H1 (cell line): Measurements from ENCODE around the gene SAG. TPM values are rescaled to one million over a fixed set of nuclear protein-coding genes. Genes with fewer than 3 reads are reported as not detected.

Experiments used
- KDM5A ChIP-seq: fragments of 200-600 bp; IDR thresholded peaks from 2 replicates; pipeline ENCODE4 v1.7.1; 2012; ENCODE audit warnings: mild to moderate bottlenecking, low read length, inconsistent platforms, mixed read lengths
- polyA plus RNA-seq, 7 experiments: library from polyadenylated mRNA; depleted of rRNA in 3 of 7; stranded (reverse) in 5 of 7; unstranded in 2 of 7; fragments of >200 nt in 5 of 7; fragments of 200-250 nt in 2 of 7; gene quantifications; 1 replicate in 5 of 7; 2 replicates in 1 of 7; 4 replicates in 1 of 7; pipeline versions ENCODE4 v1.2.1 to v1.2.3, GENCODE V29; 2011 to 2013; ENCODE audit warnings: missing spikeins in 2 of 7, mixed read lengths in 2 of 7
- total RNA-seq: library from RNA; stranded (reverse); fragmentation: NEBNext Ultra II Directional; extraction: Animal tissue kit (Norgen Biotek cat#: 25700); gene quantifications from 2 replicates; pipeline ENCODE4 v1.2.1, GENCODE V29; 2021

Gene SAG
- total and polyA plus RNA-seq, 2 of the 8 experiments (the other 6 are each of a cell fraction or from before 2014, with no cell fraction given), result not detected

DNA sequence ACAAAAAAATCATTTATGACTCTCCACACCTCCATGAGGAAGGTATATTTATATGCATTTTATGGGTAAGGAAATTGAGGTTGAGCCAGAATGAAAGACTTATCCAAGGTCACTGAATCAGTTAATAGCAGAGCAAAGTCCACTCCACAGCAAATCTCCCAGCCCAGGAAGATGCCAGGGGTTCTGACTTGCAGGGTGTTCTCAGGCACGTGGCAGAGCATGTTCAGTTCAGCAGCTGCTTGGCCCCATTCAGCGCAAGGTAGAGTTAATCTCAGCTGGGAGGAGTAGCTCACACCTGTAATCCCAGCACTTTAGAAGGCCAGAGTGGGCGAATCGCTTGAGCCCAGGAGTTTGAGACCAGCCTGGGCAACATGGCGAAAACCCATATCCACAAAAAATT is 28.9 kb downstream of the SAG start (continued):
- no peak for TF ChIP-seq KDM5A
- TF ChIP-seq, all 59 proteins: peak for 0
